Raji (cell line): Measurements from ENCODE around the gene HNRNPL.

ENCODE experiments used
- POLR2A ChIP-seq: IDR thresholded peaks from 2 replicates; pipeline ENCODE4 v1.6.1; 2011; ENCODE audit warnings: low read depth, low read length, control low read depth; ENCODE audit not compliant: insufficient read depth

The HNRNPL gene

DNA sequence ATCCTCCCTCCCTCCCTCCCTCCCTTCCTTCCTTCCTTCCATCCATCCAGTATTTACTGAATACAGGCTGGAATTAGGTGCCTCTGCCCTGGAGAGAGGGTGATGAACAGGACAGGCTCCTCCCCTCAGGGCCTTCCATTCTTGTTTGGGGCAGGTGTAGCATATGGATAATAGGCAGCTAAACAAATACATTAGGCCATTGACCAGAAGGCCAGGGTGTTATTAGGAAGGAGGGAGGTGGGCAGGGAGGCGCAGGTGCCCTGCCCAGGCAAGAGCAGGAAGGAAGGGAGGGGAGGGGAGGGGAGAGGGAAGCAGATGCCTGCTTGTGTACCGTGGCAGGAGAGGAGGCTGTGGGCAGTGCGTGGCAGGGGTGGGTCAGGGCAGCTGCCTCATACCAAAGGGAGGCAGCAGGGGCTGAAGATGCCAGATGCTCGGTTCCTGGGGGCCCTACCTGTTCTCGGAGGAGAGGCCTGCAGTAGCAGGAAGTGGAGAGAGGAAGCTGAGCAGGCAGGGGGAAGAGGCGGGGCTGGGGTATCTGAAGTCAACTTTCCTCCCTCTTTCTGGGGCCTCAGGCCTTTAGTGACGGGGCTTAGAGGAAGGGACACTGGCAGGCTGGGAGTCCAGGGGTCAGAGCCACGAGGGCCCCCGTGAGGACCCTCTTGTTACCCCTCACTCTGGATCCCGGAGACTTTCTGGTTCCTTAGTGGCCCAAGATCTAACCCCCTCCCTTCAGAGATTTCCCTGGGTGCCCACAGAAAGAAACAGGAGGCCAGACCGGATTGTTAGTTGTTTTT, 28.2 kb upstream of the HNRNPL start, which contains the start of gene RINL:
Gene RINL, minus strand, starts transcription at position 495 of the 794 bp plus-strand sequence. CDS start 1,533 bp downstream, outside the sequence.
- TF ChIP-seq POLR2A, result peak; percentile 86

DNA sequence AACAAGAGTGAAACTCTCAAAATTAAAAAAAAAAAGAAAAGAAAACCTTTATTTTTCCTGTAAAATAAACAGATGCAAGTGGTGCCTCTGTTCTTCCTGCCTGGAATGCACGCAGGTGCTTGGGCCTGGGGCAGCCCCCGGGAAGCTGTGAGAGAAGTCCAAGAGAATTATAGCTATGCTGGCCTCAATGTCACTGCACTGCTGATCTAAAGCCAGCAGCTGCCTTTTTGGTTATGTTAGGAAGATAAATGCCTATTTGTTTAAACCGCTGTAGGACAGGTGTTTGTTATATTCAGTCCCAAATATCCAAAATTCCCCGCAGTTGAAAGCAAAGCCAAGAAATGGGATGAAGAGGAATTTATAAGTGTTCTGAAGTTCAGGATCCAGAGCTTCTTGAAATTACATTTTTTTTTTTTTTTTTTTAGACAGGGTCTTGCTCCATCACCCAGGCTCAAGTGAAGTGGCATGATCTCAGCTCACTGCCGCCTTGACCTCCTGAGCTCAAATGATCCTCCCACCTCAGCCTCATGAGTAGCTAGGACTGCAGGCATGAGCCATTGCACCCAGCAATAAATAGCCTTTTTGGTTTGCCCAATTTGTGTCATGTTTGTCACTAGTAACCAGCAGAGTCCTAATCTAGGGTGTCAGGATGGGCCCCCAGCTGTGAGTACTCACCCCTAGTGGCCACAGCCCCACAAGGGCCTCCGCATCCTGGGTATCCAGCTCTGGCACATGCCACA, 26.0 kb upstream of the HNRNPL start:
- TF ChIP-seq POLR2A, result no peak

DNA sequence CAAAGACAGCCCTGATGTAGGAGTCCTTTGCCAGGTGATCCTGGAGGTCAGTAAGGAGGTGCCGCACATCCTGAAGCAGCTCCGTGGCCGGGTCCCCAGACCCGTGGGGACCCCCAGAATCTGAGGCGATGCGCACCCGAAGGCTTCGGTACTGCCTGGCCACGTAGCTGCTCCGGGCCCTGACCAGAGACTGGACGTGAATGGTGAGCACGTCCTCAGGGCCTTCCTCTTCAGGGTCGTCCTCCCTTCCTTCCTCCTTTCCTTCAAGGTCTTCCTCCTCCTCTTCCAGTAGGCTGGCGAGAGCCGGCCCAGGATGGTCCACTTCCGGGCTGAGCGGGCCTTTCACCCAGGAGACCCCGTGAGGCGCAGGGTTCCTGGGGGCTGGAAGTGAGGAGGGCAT, 20.8 kb upstream of the HNRNPL start:
- no peak for TF ChIP-seq POLR2A

DNA sequence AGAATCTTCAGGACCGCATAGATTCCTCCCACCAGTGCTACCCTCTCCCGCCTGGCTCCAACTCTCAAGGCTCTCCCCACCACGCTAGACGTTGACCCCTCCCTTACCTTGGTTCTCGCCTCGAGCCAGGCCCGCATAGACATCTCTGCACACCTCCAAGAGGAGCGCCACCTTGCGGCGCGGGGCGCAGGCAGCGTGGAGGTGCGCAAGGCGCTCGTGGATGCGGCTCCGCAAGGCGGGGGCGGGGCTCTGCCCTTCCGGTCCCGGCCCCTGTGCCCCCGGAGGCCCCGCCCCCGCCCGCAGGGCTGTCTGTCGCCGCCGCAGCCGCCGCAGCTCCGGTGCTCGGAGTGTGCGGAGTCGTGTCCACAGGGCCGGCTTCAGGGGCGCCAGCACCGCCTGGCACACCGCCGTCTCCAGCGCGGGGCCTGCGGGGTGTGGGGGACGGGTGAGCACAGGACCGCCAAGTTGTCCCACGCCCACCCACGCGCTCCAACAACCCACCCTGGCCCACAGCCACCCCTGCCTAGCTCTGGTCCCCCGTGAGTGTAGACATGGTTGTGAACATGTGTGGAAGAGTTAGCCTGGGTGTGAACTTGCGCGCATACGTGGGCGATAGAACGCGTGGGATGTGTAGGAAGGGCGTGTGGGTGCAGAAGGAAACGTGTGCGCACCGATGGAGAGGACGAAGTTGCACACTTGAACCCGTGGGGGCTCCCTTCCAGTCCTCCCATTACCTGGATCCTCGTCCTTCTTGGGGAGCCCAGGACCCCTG, 20.2 kb upstream of the HNRNPL start:
- TF ChIP-seq POLR2A, result peak; percentile 53

DNA sequence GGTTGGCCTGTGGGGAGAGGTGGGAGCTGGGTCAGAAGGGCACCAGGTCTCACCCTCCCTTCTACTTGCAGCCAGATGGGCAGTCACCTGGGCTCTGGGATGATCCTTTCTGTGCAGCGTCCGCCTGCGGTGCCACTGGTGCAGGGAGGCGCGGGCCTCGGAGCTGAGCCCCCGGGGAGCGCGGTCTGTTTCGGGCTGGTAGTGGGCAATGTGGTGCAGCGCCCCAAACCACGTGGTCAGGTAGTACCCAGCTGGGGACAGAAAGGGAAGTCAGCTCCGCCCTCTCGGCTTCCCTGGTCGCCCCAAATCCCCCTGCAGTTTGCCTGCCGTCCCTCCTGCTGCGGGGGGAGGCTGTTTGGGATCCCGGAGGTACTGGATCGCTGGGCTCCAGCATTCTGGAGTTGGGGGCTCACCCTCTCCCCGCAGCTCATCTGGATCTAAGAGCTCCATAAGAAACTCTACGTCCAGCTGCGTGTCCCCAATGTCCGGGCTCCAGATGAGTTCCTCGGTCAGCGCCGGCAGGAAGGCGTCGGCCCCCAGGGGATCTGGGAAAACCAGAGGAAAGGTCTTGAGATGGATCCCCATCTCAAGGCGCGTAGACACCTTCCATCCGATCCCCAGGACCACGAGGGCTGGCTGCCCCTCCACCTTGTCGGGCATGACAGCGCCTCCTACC, 19.5 kb upstream of the HNRNPL start:
- TF ChIP-seq POLR2A, result no peak

DNA sequence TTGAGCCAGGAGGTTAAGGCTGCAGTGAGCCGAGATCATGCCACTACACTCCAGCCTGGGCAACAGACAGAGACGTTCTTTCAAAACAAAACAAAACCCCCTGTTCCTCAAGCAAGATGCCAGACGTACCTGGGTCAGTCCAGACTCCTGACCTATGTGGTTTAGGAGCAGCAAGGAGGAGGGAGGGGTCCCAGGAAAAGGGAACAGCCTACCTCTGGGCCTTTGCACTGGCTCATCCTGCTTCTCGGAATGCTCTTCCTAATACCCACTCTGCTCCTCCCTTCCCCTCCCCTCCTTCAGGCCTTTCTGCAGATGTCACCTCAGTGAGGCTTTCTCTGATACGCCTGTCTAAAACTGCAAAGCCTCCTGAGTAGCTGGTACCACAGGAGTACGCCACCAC, 18.8 kb upstream of the HNRNPL start:
- TF ChIP-seq POLR2A, result no peak

DNA sequence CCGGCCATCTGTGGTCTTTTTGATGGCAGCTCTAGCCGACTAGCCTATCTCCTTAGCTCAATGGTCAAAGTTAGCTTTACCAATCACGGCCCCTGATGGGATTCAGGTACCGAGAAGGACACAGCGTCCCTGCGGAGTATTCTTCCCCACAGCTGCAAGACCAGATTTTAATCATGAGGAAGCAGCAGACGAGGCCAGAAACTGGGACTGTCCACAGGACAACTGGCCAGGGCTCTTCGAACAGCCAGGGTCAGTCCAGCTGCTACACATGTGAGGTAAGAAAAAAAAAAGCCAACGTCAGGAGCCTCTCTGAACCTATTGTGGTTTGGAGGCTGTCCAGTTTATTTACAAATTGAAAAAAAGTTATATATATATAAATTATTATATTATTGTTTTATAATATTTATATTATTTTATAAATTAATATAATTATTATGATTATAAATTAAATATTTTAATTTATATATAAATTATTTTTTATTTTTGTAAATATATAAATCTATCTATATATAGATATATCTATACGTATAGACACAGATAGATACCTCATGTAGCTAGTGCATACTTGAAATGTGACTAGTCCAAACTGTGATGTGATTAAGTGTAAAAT, 17.5 kb upstream of the HNRNPL start:
- TF ChIP-seq POLR2A, result no peak

DNA sequence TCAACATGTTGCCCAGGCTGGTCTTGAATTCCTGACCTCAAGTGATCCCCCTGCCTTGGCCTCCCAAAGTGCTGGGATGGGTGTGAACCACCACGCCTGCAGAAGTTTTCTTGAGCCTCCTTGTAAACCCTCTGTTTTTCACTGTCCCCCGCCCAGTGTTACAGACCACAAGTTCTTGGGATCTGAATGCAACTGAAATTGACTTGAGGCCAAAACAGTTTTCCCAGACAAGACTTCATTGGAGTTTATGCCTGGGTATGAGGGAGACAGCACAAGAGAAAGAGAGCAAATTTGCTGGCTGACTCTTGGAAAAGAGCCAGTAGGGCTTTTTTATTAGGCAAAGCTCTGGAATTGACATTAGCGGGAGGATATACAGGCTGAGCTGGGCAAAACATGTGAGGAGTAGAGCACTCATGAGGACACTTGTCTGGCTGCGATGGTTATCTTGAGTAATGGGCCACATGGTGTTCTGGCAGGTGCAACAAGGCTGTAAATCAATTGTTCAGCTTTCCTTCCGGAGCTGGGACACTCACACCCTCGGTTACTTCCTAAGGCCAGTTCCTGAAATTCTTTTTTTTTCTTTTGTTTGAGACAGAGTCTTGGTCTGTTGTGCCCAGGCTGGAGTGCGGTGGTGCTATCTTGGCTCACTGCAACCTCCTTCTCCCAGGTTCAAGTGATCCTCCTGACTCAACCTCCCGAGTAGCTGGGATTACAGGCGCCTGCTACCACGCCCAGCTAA, 12.7 kb upstream of the HNRNPL start:
- no peak for TF ChIP-seq POLR2A

DNA sequence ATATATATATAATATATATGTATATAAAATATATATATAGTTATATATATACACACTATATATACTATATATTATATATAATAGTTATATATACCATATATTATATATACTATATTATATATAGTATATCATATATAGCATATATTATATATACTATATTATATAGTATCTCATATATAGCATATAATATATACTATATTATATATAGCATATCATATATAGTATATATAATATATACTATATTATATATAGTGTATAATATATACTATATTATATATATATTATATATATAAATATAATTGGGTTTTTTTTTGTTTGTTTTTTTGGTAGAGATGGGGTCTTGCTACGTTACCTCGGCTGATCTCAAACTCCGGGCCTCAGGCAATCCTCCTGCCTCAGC, 11.6 kb upstream of the HNRNPL start:
- no peak for TF ChIP-seq POLR2A

DNA sequence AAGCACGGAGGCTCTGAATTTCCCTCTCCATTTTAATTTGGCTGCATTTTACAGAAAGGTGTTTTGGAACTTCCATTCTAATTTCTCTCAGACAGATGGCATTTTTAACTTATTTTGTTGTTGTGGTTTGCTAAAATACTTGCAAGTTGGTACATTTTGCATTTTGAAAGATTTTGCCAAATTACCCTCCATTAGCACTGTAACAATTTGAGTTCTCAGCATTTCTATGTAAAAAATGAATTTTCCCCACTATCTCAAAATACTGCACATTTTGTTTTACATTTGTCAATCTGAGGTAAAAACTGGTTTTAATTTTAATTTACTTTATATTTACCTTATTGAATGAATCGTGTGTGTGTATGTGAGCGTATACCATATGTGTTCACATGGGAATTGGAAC, 7.0 kb upstream of the HNRNPL start:
- TF ChIP-seq POLR2A, result no peak

DNA sequence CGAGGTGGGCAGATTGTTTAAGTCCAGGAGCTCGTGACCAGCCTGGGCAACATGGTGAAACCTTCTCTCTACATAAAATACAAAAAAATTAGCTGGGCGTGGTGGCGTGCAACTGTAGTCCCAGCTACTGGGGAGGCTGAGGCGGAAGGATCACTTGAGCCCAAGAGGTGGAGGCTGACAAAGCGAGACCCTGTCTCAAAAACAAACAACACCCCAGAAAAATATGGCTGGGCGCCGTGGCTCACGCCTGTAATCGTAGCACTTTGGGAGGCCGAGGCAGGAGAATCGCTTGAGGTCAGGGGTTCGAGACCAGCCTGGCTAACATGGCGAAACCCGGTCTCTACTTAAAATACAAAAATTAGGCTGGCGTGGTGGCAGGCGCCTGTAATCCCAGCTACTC, 3.4 kb upstream of the HNRNPL start:
- TF ChIP-seq POLR2A, result no peak

DNA sequence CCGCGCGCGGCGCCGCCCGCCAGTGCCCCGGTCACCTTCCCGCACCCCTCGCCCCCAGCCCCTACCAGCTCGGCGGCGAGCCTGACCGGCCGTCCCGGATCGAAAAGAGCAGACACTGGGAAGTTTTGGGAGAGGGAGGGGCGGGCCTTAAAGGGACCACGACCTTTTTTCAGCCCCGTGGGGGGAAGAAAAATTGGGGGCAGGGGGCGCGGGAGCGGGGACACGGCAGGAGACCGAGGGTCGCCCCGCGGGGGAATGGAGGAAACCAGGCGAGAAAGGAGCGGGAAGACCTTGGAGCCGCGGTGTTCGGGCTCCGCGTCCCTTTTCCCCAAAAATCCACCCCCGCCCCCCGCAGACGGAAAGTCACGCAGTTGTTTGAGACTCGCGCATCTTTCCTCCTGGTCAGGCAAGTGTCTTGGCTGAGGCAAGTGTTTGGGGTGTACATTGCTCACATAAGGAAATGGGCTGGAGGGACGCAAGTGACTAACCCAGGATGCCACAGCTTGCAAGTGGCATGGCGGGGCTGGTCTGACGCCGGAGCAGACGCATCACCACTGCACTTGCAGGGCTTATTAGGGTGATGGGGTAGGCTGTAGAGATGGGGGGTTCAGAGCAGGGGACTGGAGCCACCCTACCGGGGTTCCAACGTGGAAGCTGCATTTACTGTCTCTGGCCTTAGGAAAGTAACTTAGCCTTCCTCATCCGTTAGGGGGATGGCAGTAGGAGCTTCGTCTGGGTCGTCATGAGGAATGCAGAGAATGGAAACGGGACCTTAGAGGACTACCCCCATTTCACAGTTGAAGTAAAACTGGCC, 2.7 kb upstream of the HNRNPL start:
- TF ChIP-seq POLR2A, result peak; percentile 77

DNA sequence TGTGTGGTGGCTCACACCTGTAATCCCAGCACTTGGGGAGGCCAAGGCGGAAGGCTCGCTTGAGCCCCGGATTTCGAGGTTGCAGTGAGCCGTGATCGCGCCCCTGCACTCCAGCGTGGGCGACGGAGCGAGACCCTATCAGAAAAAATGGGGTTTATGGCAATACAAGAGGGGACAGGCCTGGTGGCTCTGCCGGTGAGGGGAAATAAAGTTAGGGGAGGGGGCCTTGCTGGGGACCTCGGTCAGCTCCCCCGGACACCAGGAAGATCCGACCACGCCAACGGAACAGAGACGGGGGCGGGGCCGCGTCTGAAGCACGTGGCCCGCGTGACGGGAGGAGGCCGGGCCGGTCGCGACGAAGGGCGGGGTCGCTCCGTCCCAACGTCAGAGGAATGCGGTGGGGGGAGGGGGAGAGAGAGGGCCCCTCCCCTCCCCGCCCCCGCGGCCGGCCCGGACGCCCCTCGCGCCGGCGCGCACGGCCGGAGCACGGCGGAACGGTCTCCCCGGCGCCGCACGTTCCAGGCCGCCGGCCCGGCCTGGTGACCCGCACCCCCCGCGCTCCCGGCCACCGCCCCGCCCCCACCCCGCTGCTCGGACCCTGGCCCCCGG, 1.9 kb upstream of the HNRNPL start:
- TF ChIP-seq POLR2A, result peak; percentile 86
